ENCODE measurements around the gene CYP1B1.
A peak's percentile ranks its signal among the peaks of the same experiment; 100 is the strongest.

CYP1B1 gene

DNA sequence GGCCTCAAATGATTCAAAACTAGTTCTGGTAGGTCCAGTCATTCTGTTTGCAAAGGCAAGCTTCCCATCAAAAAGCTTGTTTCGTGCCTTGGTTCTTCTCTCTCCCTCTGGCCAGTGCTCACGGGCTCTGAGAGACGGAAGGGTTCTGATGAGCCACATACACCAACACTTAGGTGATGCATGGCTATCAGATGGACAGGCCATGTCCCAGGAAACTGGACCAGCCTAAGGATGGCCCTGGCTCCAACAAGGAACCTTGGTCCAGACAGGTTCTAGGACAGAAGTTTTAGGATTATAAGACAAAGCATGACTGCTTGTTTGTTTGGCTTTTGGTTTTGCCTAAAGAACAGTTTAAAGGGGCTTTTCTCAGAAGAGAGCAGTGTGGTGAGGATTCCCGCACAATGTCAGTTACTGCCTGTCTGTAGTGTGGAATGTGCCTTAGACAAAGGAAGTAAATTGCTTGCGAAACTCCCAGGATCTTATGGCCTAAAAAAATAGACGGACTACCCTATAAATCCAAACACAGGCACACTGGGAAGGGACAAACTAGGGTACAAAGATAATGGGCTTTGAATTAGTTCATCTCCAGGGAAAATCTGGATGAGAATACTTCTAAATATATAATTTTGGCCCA, 10.3 kb downstream of the CYP1B1 start:
- in situ Hi-C loops (cut with HindIII; ENCODE audit: low pct_unique_long_range_greater_than_20kb, low sequenced_read_pairs): no loop called here
- DNase-seq (ENCODE audit: low read depth in 1 of 2, low spot score in 1 of 2): peak in 1 of 2 experiments; percentile 19
- no peak for TF ChIP-seq JUND (IDR thresholded peaks at IDR 0.05; ENCODE audit: low read depth)

DNA sequence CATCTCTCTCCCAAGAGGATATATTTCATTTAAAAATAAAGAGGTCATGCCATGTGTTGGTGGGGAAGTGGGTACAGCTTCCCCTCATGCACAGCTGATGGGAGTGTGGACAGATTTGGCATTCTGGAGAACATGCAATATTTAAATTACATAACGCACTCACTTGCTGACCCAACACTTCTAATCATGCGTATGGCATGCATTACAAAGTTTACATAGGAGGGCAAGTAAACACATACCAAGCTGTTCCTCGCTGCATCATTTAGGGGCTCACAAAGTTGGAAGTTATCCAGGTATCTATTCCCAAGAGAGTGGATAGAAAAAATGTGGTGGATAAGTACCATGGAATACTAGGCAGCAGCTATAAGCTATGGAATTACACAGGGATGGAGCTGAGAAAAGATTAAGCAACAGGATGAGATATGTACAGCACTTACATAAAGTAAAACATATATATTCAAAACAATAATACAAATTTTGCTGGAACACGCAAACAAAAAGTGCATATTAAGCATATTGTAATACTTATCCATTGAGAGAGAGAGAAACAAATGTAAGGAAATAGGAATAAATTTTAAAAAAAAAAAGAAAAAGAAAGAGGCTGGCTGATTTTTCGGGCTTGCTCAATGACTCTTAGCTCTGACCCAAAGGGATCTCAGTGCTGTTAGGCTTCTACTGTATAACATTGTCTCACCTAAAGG, 11.0 kb downstream of the CYP1B1 start:
- DNase-seq (ENCODE audit: low read depth in 1 of 2, low spot score in 1 of 2): no peak
- TF ChIP-seq JUND (IDR thresholded peaks at IDR 0.05; ENCODE audit: low read depth): no peak
- in situ Hi-C loops (cut with HindIII; ENCODE audit: low pct_unique_long_range_greater_than_20kb, low sequenced_read_pairs): no loop called here

DNA sequence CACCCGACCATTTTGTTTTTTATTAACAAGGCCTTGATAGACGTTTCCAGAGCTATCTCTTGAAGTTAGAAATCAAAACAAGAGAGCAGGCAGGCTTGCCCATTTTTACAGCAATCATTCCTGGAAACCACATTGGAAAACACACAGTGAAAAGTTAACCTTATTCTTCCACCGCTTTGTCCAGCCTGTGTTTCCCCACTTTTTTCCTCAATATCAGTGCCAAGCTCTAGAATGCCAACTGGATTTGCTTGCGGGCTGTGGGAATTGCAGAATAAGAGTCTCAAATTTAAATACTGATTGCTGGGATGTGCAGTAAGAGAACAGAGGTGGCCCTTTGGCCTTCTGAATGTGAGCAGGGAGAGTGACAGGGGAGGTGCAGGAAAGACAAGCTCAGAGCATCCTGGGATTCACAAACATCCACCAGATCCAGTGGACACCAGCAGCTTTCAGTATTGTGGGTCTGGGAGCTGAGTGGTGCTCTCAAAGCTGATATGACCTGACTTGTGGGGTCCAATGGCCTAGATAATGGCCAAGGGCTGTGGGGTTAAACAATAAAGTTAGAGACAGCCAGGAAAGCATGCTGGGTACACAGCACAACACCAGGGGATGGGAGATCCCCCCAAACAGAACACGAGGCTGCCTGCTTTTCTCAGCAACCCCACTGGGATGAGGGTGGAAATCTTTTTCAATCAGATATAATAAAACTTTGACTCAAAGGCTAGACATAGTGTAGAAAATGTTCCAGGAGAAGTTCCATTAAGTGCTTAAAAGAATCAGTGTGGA, 15.5 kb downstream of the CYP1B1 start:
- TF ChIP-seq JUND (IDR thresholded peaks at IDR 0.05; ENCODE audit: low read depth): no peak
- DNase-seq (ENCODE audit: low read depth in 1 of 2, low spot score in 1 of 2): no peak
- in situ Hi-C loops (cut with HindIII; ENCODE audit: low pct_unique_long_range_greater_than_20kb, low sequenced_read_pairs): no loop called here

DNA sequence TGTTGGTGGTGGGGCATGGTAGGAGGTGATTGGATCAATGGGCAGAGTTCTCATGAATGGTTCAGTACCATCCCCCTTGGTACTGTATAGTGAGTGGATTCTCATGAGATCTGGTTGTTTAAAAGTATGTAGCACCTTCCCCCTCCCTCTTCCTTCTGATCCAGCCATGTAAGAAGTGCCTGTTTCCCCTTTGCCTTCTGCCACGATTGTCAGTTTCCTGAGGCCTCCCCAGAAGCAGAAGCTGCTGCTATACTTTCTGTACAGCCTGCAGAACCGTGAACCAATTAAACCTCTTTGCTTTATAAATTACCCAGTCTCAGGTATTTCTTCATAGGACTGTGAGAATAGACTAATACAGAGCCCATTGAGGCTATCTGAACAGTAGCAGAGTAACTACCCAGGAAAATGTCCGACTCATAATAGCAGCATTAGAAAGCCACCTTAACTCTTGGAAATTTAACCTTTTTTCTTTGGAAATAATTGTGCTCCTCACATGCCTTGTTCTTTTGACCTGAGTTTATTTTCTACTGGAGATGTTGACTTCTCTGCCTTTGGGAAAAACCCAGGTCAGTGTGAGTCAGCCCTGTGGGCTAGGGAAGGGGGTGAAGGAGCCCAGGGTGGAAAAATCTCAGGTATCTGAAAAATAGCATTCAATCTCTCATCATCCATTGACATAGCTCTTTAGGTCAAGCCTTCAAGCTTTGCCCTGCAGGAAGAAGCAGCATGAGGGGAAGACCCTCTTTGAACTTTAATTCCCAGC, 18.1 kb downstream of the CYP1B1 start:
- DNase-seq (ENCODE audit: low read depth in 1 of 2, low spot score in 1 of 2): no peak
- TF ChIP-seq JUND (IDR thresholded peaks at IDR 0.05; ENCODE audit: low read depth): no peak
- in situ Hi-C loops (cut with HindIII; ENCODE audit: low pct_unique_long_range_greater_than_20kb, low sequenced_read_pairs): no loop called here

DNA sequence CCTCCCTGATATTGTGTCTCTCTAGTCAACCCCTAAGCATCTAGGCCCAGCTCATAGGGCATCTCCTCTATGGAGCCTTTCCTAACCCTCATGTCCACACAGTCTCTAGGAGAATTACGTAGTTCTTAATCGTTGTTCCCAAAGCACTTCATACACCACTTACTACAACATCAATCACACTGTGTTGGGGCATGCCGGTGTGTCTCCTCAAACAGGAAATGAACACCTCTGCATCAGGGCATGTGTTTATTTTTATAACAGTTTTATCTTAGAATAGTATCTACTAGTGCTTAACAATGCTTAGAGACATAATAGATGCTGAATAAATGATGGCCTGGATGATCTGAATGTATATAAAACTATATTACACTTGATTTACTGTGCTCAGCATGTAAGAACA, 19.7 kb downstream of the CYP1B1 start:
- in situ Hi-C loops (cut with HindIII; ENCODE audit: low pct_unique_long_range_greater_than_20kb, low sequenced_read_pairs): no loop called here
- DNase-seq (ENCODE audit: low read depth in 1 of 2, low spot score in 1 of 2): no peak
- TF ChIP-seq JUND (IDR thresholded peaks at IDR 0.05; ENCODE audit: low read depth): no peak

DNA sequence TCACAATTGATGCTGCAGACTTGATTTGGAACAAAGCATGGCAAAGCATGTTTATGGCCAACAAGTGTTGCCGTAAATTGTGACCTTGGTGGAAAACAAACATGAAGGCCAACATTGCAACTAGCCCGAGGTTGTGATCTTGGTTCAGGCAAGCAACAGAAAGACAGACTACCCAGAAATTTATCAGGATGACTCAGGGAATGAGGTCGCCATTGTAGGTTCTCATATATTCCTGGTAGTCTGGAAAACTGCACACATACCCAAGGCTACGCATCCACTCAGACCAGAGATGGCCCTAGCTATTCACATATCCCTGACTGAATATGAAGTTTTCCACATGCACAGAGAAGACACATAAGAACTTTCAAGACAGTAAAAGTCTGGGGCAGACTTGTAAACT, 30.1 kb downstream of the CYP1B1 start:
- no peak for DNase-seq (ENCODE audit: low read depth in 1 of 2, low spot score in 1 of 2)
- in situ Hi-C loops (cut with HindIII; ENCODE audit: low pct_unique_long_range_greater_than_20kb, low sequenced_read_pairs): no loop called here
- TF ChIP-seq JUND (IDR thresholded peaks at IDR 0.05; ENCODE audit: low read depth): no peak

DNA sequence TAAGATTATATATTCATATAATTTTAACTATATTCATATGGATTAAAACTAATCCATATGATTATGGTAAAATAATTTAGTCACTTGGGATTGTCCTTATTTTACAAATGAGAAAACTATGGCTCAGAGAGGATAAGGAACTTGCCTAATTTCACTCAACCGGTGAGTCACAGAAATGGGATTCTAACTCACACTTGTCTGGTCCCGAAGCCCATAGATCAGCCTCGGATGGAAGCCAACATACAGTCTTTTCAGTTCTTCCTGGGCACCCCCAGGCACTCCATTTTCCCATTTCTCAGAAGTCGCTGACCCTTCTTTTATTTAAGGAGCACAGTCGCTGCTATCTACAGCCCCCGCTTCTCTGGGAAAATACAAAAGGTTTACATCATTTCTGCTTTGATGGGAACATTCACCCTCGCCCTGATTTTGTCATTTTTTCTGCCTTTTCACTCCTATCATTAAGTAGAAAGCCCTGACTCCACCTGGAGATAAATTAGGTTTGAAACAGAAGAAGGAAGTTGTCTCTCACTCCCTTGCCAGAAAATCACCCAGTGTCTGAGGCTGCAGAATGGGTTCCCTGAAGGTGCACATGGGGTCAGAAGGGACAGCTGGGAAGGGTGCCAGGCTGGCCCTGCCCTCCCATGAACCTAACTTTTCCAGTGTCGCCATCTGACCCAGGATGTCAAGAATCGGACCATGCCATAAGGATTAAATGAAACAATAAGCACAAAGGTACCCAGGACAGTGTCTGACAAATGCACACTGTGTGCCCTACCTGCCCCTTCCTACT, 36.6 kb downstream of the CYP1B1 start:
- in situ Hi-C loops (cut with HindIII; ENCODE audit: low pct_unique_long_range_greater_than_20kb, low sequenced_read_pairs): no loop called here
- DNase-seq (ENCODE audit: low read depth in 1 of 2, low spot score in 1 of 2): no peak

DNA sequence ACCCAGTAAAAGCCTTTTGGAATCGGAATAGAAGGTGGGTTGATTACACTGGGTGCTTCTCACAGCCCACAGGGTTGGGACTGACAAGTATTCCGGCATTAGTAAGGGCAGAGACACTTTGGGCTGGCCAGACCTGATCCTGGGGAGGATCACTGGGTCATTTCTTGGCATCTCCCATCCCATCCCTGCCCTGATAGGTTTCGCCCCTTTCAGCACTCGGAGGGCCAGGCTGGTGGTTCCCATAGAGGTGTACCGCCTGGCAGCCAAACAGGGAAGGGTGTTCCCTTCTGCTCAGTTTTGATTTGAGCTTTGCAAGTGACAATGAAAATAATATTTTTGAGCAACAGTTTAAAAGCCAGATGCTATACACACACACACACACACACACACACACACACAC, 37.3 kb downstream of the CYP1B1 start:
- TF ChIP-seq JUND (IDR thresholded peaks at IDR 0.05; ENCODE audit: low read depth): no peak
- in situ Hi-C loops (cut with HindIII; ENCODE audit: low pct_unique_long_range_greater_than_20kb, low sequenced_read_pairs): no loop called here
- DNase-seq (ENCODE audit: low read depth in 1 of 2, low spot score in 1 of 2): no peak

More for the DNA sequence above, 36.6 kb downstream of the CYP1B1 start:
- TF ChIP-seq JUND (IDR thresholded peaks at IDR 0.05; ENCODE audit: low read depth): no peak

DNA sequence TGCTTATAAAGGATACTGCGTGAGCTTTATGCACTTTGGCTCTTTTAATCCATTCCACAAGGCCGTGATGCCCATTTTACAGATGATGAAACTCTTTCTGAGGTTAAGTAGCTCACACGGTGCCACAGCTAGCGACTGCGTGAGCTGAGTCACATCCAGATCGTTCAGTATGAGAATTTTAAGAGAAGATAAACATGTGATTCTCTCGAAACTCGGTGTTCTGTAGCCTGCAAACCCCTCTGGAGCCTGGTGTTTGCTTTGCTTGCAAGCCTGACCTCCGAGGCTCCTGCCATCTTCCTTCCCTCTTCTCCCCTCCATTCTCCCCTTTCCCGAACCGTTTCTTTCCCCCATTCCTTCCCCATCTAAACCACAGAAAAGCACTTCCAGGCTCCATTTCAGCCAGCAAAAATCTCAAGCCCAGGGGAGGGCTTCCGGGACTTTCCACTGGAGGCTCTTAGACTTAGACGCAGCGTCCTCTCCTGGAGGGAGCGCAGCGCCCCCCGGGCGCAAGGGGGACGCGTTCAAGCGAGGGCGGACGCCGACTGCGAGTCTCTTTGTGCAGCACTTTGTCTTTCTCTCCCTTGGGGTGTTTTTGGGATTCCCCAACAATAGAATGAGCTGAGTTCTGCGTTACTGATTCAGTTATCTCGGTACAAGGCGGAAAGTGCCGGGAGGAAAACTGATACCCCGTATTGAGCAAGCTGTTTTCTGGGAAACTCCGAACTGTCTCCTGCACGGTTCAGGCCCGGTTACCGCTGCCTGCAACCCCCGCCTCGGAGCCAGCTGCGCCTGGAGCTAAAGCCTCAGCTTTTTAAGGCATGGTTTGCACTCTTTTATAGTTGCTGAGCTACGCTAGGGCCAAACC, 38.0 kb downstream of the CYP1B1 start:
- no peak for DNase-seq (ENCODE audit: low read depth in 1 of 2, low spot score in 1 of 2)
- in situ Hi-C loops (cut with HindIII; ENCODE audit: low pct_unique_long_range_greater_than_20kb, low sequenced_read_pairs): no loop called here
- no peak for TF ChIP-seq JUND (IDR thresholded peaks at IDR 0.05; ENCODE audit: low read depth)

DNA sequence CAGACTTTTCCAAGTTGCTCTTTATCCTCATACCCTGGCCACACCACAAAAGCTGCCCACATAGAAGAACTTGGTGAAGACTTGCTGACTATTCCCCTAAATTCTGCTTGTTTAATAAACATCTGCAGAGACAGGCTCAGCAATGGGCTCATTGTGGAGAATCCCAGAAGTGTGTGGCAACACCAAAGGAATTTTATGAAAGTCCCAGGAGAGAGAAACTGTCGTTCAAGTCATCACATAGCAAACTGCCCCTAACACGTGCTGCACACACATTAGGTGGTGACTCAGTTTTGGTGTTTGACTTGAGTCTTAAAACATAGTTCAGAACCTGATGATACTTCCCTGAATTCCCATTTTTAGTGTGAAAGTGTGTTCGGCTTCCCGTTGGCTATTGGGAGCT, 38.6 kb downstream of the CYP1B1 start:
- in situ Hi-C loops (cut with HindIII; ENCODE audit: low pct_unique_long_range_greater_than_20kb, low sequenced_read_pairs): no loop called here
- no peak for TF ChIP-seq JUND (IDR thresholded peaks at IDR 0.05; ENCODE audit: low read depth)
- DNase-seq (ENCODE audit: low read depth in 1 of 2, low spot score in 1 of 2): no peak

DNA sequence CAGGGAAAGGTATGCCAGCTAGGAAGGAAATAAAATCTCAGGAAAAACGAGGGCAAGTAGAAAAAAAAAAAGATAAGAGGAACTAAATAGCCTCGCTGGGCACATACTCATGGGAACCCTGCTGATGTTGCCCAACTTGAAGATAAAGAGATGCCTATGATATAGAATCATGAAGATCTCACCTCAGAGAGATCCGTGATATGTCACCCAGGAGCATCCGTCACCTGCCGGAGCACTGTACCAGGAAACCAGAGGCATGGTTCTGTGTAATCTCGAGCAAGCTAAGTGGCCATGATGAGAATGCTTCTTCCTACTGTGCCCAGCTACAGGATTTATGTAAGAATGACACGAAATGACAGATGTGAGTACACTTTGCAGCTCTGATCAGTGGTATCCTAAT, 40.0 kb downstream of the CYP1B1 start:
- DNase-seq (ENCODE audit: low read depth in 1 of 2, low spot score in 1 of 2): no peak
- in situ Hi-C loops (cut with HindIII; ENCODE audit: low pct_unique_long_range_greater_than_20kb, low sequenced_read_pairs): no loop called here
- no peak for TF ChIP-seq JUND (IDR thresholded peaks at IDR 0.05; ENCODE audit: low read depth)
